ENCODE measurements around the gene BRINP1.

BRINP1 gene

GRCh38 chr9:119368681-119369581 is at the start of gene BRINP1:
Gene BRINP1 (minus strand): TSS chr9:119369435. CDS start chr9:119313355, 56,080 bp downstream.
- DNase-seq (ENCODE audit: low spot score) (peak; percentile 32), FAIRE-seq (no peak)

GRCh38 chr9:119418721-119419120 is 49.5 kb upstream of the BRINP1 start:
- DNase-seq (ENCODE audit: low spot score): peak; percentile 68
- peak; percentile 92 for FAIRE-seq

- no peak for FAIRE-seq
Observed at GRCh38 chr9:119416793-119417192, 47.6 kb upstream of the BRINP1 start.

GRCh38 chr9:119412399-119412798 is 43.2 kb upstream of the BRINP1 start:
- FAIRE-seq (no peak), DNase-seq (ENCODE audit: low spot score) (no peak)

More at GRCh38 chr9:119416793-119417192, 47.6 kb upstream of the BRINP1 start:
- no peak for DNase-seq (ENCODE audit: low spot score)

- DNase-seq (ENCODE audit: low spot score) (no peak), FAIRE-seq (no peak)
Observed at GRCh38 chr9:119409552-119409951, 40.3 kb upstream of the BRINP1 start.

GRCh38 chr9:119400606-119401005 is 31.4 kb upstream of the BRINP1 start:
- DNase-seq (ENCODE audit: low spot score) (peak; percentile 18), FAIRE-seq (no peak)

- peak; percentile 65 for FAIRE-seq
- DNase-seq (ENCODE audit: low spot score): peak; percentile 25
Observed at GRCh38 chr9:119398350-119398749, 29.1 kb upstream of the BRINP1 start.

- FAIRE-seq (no peak), DNase-seq (ENCODE audit: low spot score) (no peak)
Observed at GRCh38 chr9:119391878-119392277, 22.6 kb upstream of the BRINP1 start.

- FAIRE-seq (peak; percentile 30), DNase-seq (ENCODE audit: low spot score) (peak; percentile 26)
Observed at GRCh38 chr9:119375892-119376291, 6.7 kb upstream of the BRINP1 start.

GRCh38 chr9:119372951-119373350 is 3.7 kb upstream of the BRINP1 start:
- DNase-seq (ENCODE audit: low spot score) (no peak), FAIRE-seq (no peak)

GRCh38 chr9:119370816-119371215 is 1.6 kb upstream of the BRINP1 start:
- FAIRE-seq: no peak
- DNase-seq (ENCODE audit: low spot score): peak; percentile 21

- FAIRE-seq (no peak), DNase-seq (ENCODE audit: low spot score) (no peak)
Observed at GRCh38 chr9:119369680-119370366, 588 bp upstream of the BRINP1 start.

- FAIRE-seq (no peak), DNase-seq (ENCODE audit: low spot score) (no peak)
Observed at GRCh38 chr9:119368179-119368578, 1.1 kb downstream of the BRINP1 start.

- no peak for FAIRE-seq
- no peak for DNase-seq (ENCODE audit: low spot score)
Observed at GRCh38 chr9:119367683-119368075, 1.6 kb downstream of the BRINP1 start.

GRCh38 chr9:119366909-119367682 is 2.1 kb downstream of the BRINP1 start:
- FAIRE-seq (no peak), DNase-seq (ENCODE audit: low spot score) (no peak)

- DNase-seq (ENCODE audit: low spot score): peak; percentile 43
- peak; percentile 39 for FAIRE-seq
Observed at GRCh38 chr9:119365291-119366027, 3.8 kb downstream of the BRINP1 start.

GRCh38 chr9:119360237-119360636 is 9.0 kb downstream of the BRINP1 start:
- FAIRE-seq (no peak), DNase-seq (ENCODE audit: low spot score) (no peak)

- DNase-seq (ENCODE audit: low spot score): no peak
- FAIRE-seq: no peak
Observed at GRCh38 chr9:119357336-119358096, 11.7 kb downstream of the BRINP1 start.

GRCh38 chr9:119349351-119349825 is 19.8 kb downstream of the BRINP1 start:
- FAIRE-seq (no peak), DNase-seq (ENCODE audit: low spot score) (no peak)
